ENCODE data around the gene ARF3.
"Not testable (repeated sequence)": the region's sequence is repeated elsewhere in the genome, so short reads cannot be mapped to it uniquely, and the experiment has no call there.

The ARF3 gene

DNA sequence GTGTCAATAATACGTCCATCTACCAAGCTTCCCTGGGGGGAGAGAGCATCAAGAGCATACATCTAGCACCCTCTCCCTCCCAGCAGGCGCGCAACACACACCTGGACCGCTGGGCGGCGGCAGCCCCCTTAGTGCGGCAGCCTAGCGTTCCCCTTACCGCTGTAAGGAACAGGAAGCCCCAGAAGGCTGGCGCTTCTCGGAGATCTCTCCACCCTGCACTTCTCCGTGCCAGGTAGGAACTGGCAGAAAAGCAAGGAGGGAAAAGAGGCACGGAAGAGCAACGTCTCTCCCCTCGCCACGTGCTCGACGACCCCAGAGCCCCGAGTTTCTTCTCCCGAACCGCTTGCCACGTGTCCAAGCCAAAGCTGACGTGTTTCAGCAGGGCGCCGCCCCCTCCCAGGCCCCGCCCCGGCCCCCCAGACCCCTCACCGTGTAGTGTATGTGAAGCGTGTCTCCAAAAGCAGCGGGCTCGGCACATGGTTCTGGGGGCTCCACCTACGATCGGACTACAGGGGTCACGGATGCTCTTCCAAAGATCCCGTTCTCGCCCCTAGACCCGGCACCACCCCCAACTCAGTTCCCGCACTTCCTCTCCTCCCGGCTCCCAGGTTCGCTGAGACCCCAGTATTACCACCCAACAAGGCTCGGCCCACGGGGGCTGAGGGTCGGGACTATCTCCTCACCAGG lies 32.5 kb downstream of the ARF3 start:
- peak; percentile 87 for DNase-seq

DNA sequence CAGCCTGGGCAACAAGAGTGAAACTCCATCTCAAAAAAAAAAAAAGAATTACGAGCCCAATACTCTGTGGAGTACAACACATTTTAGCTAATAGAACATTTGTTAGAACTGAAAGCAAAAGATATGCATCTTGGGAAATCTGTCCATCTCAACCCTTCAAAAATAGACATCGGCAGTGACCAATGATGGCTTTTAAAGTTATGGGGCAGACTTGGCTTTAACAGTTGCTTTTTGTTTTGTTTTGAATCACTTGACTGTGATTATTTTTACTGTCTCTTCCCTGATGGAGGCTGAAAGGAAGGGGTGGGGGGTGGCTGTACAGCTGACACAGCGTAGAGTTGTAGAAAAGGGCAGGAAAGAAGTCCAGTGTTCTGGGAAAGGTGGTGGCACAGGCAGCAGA lies 34.2 kb downstream of the ARF3 start:
- no peak for DNase-seq

DNA sequence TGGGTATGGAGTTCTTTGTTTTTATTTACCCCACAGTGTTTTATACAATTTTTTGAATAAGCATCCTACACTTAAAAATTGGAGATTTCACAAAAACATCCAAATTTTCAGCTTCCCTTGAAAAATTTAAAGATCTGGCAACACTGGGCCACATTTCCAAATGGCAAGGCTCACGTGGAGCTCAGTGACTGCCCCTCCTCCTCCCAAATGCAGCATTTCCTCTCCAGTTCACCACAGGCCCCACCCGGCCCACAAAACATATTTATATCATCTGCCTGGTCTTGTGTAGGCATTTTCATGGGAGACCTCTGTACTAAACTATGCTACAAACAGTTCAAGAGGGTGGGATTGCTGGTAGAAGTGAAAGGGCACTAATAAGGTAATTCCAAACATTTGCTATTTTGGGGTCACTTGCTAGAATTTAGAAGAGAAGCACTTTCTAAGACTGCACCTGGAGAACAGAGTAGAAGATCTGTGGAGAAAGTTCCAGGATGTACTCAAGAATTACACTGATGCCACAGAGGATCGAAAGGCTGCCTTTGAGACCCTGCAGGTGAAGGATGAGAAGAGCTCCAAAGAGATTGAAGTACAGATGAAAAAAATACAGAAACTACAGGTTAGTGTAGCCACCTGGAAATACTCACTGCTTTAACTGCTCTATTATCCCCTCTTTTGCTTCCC lies 39.3 kb downstream of the ARF3 start:
- no peak for DNase-seq

DNA sequence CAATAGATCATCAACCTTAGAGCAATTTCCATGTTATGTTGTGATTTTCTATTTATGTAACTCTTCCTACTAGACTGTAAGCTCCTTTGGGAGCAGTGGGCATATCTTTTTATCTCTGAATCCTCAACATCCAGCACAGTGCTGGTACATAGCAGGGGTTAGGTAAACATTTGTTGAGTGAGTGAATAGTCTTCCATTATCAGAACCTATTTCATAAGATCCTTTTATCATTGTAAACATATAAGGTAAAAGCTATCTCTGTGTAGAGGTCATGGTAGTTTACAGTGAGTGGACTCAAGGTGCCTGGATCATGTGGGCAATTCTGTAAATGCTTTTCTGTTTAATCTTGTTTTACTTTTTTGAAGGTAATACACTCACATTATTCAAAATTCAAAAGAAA lies 47.1 kb downstream of the ARF3 start:
- DNase-seq = no peak

DNA sequence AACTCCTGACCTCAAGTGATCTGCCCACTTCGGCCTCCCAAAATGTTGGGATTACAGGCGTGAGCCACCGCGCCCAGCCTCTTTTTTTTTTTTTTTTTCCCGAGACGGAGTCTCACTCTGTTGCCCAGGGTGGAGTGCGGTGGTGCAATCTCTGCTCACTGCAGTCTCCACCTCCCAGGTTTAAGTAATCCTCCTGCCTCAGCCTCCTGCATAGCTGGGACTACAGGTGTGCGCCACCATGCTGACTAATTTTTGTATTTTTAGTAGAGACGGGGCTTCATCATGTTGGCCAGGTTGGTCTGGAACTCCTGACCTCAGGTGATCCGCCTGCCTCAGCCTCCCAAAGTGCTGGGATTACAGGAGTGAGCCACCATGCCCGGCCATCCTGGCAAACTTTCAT lies 47.6 kb downstream of the ARF3 start:
- not testable (repeated sequence) for DNase-seq

DNA sequence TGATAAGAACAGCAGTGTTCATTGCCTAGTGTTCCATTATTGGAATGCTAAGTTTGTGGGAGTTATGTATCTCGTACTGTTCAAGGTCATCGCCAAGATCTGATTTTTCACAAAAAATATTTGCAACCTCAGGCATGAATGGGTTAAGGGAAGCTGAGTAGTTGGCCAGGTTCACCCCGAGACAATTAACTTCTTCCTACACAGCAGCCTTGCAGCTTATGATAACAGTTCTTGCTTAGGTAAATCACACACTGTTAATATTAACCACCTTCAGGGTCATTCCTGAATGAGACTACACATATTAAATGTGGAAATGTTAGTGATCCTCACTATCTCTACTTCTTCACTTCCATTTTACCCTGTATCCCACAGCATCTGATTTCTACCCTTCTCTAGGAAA lies 50.0 kb downstream of the ARF3 start:
- DNase-seq = no peak

DNA sequence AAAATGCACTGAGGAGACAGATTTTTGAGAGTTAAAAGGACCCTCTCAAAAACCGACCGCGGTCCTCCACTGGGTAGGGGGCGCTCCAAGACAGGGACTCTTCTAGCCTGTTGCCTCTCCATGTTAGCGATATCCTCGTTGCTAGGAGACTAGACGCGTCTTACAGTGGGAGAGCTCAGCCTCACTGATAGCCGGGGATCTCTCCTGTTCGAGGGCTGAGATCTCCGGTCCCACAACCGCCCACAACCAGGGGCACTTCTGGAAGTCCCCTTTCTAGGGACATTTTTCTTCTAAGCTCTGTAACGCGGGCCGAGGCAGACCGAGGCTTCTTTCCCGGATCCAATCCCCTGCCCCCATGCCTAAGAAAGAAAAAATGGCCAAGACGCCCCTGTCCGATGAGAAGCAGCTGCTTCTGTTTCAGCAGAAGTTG lies 53.3 kb downstream of the ARF3 start:
- peak; percentile 87 for DNase-seq

DNA sequence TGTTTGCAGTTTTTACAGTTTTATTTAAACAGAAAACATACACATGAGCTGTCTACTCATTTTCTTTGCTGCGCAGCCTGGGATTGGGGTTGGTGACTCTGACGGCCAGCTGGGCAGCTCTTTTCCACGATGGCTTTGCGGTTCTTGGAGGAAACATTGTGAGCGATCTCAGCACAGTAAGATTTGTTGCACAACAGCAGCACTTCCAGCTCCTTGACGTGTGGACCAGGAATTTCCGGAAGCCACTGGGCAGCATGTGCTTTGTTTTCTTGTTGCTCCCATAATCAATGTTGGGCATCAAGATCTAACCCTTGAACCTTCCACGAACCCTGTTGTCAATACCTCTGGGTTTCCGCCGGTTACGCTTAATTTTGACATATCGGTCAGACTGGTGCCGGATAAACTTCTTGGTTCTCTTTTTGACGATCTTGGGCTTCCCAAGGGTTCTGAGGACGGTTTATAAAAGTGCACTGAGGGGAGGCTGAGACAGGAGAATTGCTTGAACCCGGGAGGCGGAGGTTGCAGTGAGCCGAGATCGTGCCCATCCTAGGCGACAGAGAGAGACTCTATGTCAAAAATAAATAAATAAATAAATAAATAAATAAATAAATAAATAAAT lies 53.8 kb downstream of the ARF3 start:
- DNase-seq = no peak

DNA sequence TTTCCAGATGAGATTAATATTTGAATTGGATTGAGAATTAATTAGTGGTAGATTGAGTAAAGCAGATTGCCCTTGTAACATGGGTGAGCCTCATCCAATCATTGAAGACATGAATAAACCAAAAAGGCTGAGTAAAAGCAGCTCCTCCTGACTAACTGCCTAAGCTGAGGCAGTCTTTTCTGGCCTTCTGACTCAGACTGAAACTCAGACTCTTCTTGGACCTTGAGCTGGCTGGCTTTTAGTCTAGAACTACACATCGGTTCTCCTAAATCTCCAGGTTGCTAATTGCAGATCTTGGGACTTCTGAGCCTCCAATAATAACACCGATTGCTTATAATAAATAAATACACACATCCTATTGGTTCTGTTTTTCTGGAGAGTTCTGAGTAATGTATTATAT lies 56.0 kb downstream of the ARF3 start:
- DNase-seq = no peak

DNA sequence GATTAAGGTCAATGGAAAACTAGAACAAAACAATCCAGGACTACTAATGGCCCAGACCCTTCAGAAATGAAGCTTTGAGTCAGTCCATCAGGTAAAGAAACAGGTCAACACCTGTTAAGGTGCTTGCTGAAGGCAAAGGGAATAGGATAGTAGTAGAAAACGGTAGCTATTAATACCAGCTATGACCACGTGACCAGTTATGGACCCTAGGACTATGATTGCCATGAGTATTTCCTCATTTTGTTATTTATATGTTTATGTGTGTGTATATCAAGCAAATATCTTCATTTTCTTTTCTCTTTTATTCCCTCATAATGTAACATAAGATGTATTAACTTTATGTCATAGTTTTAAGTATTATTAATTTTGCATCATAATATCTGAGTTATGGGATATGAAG lies 57.6 kb downstream of the ARF3 start:
- no peak for DNase-seq

DNA sequence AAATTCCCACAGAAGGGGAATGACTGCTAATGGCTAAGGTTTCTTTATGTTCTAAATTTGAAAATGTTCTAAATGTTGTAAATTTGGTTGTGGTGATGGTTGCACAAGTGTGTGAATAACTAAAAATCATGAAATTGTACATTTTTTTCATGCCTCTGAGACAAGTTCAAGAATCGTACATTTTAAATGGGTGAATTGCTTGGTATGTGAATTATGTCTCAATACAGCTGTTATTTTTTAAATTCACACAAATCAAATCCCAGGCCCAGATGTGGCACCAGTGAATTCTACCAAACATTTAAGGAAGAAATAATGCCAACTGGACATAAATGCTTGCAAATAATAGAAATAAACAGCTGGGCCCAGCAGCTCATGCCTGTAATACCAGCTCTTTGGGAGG lies 63.0 kb downstream of the ARF3 start:
- no peak for DNase-seq

DNA sequence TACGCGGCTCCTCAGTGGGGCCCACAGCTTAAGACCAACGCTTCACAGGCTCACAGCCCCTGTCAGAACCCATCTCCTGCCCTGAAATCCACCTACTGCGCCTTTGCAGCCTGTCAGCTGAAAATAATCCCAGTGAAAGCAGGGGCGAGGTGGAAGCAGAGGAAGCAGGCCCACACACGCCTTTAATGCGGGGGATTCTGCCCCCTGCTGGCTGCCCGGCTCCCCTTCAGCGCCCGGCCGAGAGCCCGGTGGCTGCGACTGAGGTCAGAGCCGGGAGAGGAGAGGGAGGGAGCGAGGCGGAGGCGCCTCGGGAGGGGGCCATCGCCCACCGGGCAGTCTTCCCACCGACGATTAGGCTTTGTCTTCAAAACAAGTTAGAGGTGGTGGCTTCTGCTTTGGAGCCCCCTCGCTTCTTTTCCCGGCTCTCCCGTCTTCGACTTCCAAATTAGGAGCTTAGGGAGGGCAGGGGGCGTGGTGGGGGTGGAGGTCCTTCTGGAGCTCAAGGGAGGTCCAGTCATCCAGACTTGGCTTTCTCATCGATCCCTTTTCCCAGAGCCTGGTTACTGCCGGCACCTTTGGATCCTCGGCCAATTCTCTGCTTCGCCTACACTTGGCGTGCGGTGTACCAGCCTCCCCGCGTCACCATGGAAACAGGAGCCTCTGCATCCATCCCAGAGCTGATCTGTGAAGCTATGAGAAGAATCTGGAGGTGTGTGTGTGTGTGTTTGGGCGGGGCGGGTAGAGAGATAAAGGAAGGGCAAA lies 66.4 kb downstream of the ARF3 start:
- DNase-seq = peak; percentile 92

DNA sequence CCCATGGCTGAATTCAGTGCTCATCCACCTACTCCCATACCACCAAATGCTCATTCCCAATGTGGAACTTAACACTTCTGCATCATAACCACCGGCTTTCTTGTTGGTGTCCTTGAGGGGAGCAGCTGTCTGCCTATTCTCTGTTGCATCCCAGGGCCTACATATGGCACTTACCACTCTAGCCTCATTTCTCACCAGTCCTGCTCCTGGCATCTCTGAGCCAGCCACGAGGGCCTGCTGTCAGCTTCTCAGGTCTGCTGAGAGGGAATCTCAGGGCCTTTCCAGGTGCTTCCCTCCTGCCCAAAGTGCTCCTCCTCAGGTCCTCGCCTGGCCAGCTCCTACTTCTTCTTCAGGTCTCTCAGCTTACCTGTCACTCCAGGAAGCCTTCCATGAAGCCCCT lies 67.6 kb downstream of the ARF3 start:
- DNase-seq = no peak
